Measurements from ENCODE around the gene ROBO1.

Gene ROBO1

GRCh38 chr3:79436387-79436786 lies 331.4 kb downstream of the ROBO1 start:
- no peak for DNase-seq

- DNase-seq = no peak
Observed at GRCh38 chr3:79427081-79427480, 340.7 kb downstream of the ROBO1 start.

- DNase-seq = no peak
Observed at GRCh38 chr3:79424811-79425210, 343.0 kb downstream of the ROBO1 start.

- no peak for DNase-seq
Observed at GRCh38 chr3:79423417-79423816, 344.4 kb downstream of the ROBO1 start.

- DNase-seq = no peak
Observed at GRCh38 chr3:79421273-79421672, 346.5 kb downstream of the ROBO1 start.

- no peak for DNase-seq
Observed at GRCh38 chr3:79418855-79419621, 348.8 kb downstream of the ROBO1 start.

- no peak for DNase-seq
Observed at GRCh38 chr3:79415356-79415755, 352.4 kb downstream of the ROBO1 start.

- no peak for DNase-seq
Observed at GRCh38 chr3:79414806-79415205, 353.0 kb downstream of the ROBO1 start.

GRCh38 chr3:79414035-79414434 lies 353.8 kb downstream of the ROBO1 start:
- no peak for DNase-seq

GRCh38 chr3:79412537-79412936 lies 355.3 kb downstream of the ROBO1 start:
- no peak for DNase-seq

GRCh38 chr3:79410617-79411016 lies 357.2 kb downstream of the ROBO1 start:
- DNase-seq = no peak

- no peak for DNase-seq
Observed at GRCh38 chr3:79410136-79410535, 357.7 kb downstream of the ROBO1 start.

GRCh38 chr3:79406175-79406574 lies 361.6 kb downstream of the ROBO1 start:
- no peak for DNase-seq

- peak; percentile 31 for DNase-seq
Observed at GRCh38 chr3:79405183-79405582, 362.6 kb downstream of the ROBO1 start.

- DNase-seq = no peak
Observed at GRCh38 chr3:79396595-79396994, 371.2 kb downstream of the ROBO1 start.

- DNase-seq = no peak
Observed at GRCh38 chr3:79392479-79392878, 375.3 kb downstream of the ROBO1 start.

GRCh38 chr3:79390352-79390751 lies 377.4 kb downstream of the ROBO1 start:
- DNase-seq = no peak

- DNase-seq = no peak
Observed at GRCh38 chr3:79385211-79385610, 382.6 kb downstream of the ROBO1 start.

GRCh38 chr3:79383402-79384012 lies 384.3 kb downstream of the ROBO1 start:
- no peak for DNase-seq

- DNase-seq = no peak
Observed at GRCh38 chr3:79380581-79380980, 387.2 kb downstream of the ROBO1 start.

GRCh38 chr3:79378064-79378463 lies 389.7 kb downstream of the ROBO1 start:
- no peak for DNase-seq

- DNase-seq = no peak
Observed at GRCh38 chr3:79369306-79369705, 398.5 kb downstream of the ROBO1 start.

- DNase-seq = no peak
Observed at GRCh38 chr3:79368403-79368802, 399.4 kb downstream of the ROBO1 start.

GRCh38 chr3:79367803-79368202 lies 400.0 kb downstream of the ROBO1 start:
- DNase-seq = no peak

- no peak for DNase-seq
Observed at GRCh38 chr3:79367066-79367465, 400.7 kb downstream of the ROBO1 start.

Measured in SHP77 treated with DMSO at 0.1 percent for 48 hours (cell line).